Keratinocyte (primary cell): Measurements from ENCODE around the gene TRIM25. TPM values are rescaled to one million over a fixed set of nuclear protein-coding genes. Genes with fewer than 3 reads are reported as not detected.

ENCODE experiments used
- DNase-seq: peaks from one replicate; pipeline ENCODE4 v3.0.0-alpha.2; 2011; ENCODE audit warnings: low read depth, missing footprints, low spot score
- FAIRE-seq: peaks from 2 replicates; lab custom pipeline; 2011; peaks lifted over from hg19 to GRCh38; lab: Jason Lieb, UNC
- H2AFZ ChIP-seq: 2 replicates; pipeline ENCODE4 v1.6.0; 2012; ENCODE audit warnings: low read length, control low read depth, inconsistent platforms; ENCODE audit not compliant: control insufficient read depth
- H3K27ac ChIP-seq: 2 replicates; pipeline ENCODE4 v1.5.1; 2011; ENCODE audit warnings: low read length; ENCODE audit not compliant: control insufficient read depth, insufficient read depth
- H3K27me3 ChIP-seq: 3 replicates; pipeline ENCODE4 v1.6.0; 2011; ENCODE audit warnings: low read length; ENCODE audit not compliant: control insufficient read depth, insufficient read depth; ENCODE audit errors: extremely low read depth
- H3K36me3 ChIP-seq, 2 experiments: 2 replicates in 1 of 2; 3 replicates in 1 of 2; pipeline ENCODE4 v1.5.1; 2011; ENCODE audit warnings: low read length in 2 of 2, mild to moderate bottlenecking in 1 of 2; ENCODE audit not compliant: control insufficient read depth in 2 of 2, insufficient read depth in 2 of 2; ENCODE audit errors: extremely low read depth in 1 of 2
- H3K4me1 ChIP-seq: 3 replicates; pipeline ENCODE4 v1.5.1; 2011; ENCODE audit warnings: low read length; ENCODE audit not compliant: control insufficient read depth, insufficient read depth; ENCODE audit errors: extremely low read depth
- H3K4me2 ChIP-seq: 3 replicates; pipeline ENCODE4 v1.6.0; 2011; ENCODE audit warnings: low read depth, low read length; ENCODE audit not compliant: control insufficient read depth, insufficient read depth; ENCODE audit errors: extremely low read depth
- H3K4me3 ChIP-seq, 3 experiments: fragments of 200-600 bp in 1 of 3; sonication (generic) in 1 of 3; 2 replicates in 2 of 3; 3 replicates in 1 of 3; pipeline ENCODE4 v1.5.1; 2011 to 2016; ENCODE audit warnings: low read length in 3 of 3, mild to moderate bottlenecking in 3 of 3, control low read depth in 2 of 3, inconsistent platforms in 1 of 3, low read depth in 1 of 3, mixed read lengths in 1 of 3, mixed run types in 1 of 3, moderate library complexity in 1 of 3; ENCODE audit not compliant: control insufficient read depth in 2 of 3, insufficient read depth in 2 of 3; ENCODE audit errors: extremely low read depth in 1 of 3
- H3K79me2 ChIP-seq: 2 replicates; pipeline ENCODE4 v1.6.0; 2012; ENCODE audit warnings: low read length; ENCODE audit not compliant: control insufficient read depth, insufficient read depth
- H3K9ac ChIP-seq: 3 replicates; pipeline ENCODE4 v1.6.0; 2011; ENCODE audit warnings: low read length; ENCODE audit not compliant: control insufficient read depth, insufficient read depth; ENCODE audit errors: extremely low read depth
- H3K9me1 ChIP-seq: 3 replicates; pipeline ENCODE4 v1.6.0; 2011; ENCODE audit warnings: low read length; ENCODE audit not compliant: control insufficient read depth, insufficient read depth; ENCODE audit errors: extremely low read depth
- H3K9me3 ChIP-seq: 2 replicates; pipeline ENCODE4 v1.5.1; 2012; ENCODE audit warnings: low read depth, low read length; ENCODE audit not compliant: control insufficient read depth
- H4K20me1 ChIP-seq: 3 replicates; pipeline ENCODE4 v1.6.0; 2011; ENCODE audit warnings: low read length; ENCODE audit not compliant: control insufficient read depth, insufficient read depth; ENCODE audit errors: extremely low read depth
- CTCF ChIP-seq, 3 experiments: IDR thresholded peaks in 1 of 3; conservative IDR thresholded peaks in 1 of 3; optimal IDR thresholded peaks in 1 of 3; 2 replicates in 2 of 3; 3 replicates in 1 of 3; pipeline versions ENCODE3 to v1.5.1; 2011; ENCODE audit warnings: low read length in 3 of 3, mild to moderate bottlenecking in 3 of 3, moderate library complexity in 2 of 3, control low read depth in 1 of 3, inconsistent platforms in 1 of 3; ENCODE audit not compliant: insufficient read depth in 2 of 3; ENCODE audit errors: extremely low read depth in 1 of 3
- EZH2 ChIP-seq: IDR thresholded peaks from one replicate; pipeline ENCODE4 v1.6.1; 2012; ENCODE audit warnings: inconsistent platforms, mild to moderate bottlenecking, low read length, moderate library complexity
- dilution Hi-C: fragments of 300-500 bp; cut with MboI; formaldehyde crosslinking; loops from one replicate; pipeline ENCODE4 v1.7.0; 2020; ENCODE audit warnings: low sequenced_read_pairs; ENCODE audit not compliant: extremely low pct_ligation_motif_present
- polyA plus RNA-seq, 5 experiments: library from polyadenylated mRNA; depleted of rRNA in 3 of 5; stranded (reverse) in 3 of 5; stranded (forward) in 1 of 5; unstranded in 1 of 5; fragments of >200 nt; gene quantifications; 1 replicate in 1 of 5; 2 replicates in 3 of 5; 3 replicates in 1 of 5; pipeline versions ENCODE4 v1.2.1 to v1.2.3, GENCODE V29; 2011 to 2012; ENCODE audit warnings: missing spikeins in 2 of 5, low read depth in 1 of 5, low replicate concordance in 1 of 5

TRIM25 gene
- polyA plus RNA-seq, 1 donor (not counting 4 experiments of a cell fraction or from before 2014, with no cell fraction given), result 60.3 TPM

- dilution Hi-C loops, result no loop called here
- peaks cover 57 to 58% of the 10 kb centered on the region in 2 experiments for H3K36me3 ChIP-seq
Observed at GRCh38 chr17:56892333-56892732, 21.5 kb downstream of the TRIM25 start.

GRCh38 chr17:56891751-56892150 lies 22.1 kb downstream of the TRIM25 start:
- Histone ChIP-seq H3K4me3 (no peak overlapping the region), H3K9me3 (peaks cover 13% of the 10 kb centered on the region), H3K79me2 (no peaks in the 10 kb centered on the region), H3K9me1 (no peaks in the 10 kb centered on the region), H3K36me3 (peaks cover 53 to 54% of the 10 kb centered on the region in 2 experiments), H2AFZ (no peak overlapping the region), H3K4me2 (no peak overlapping the region), H3K27me3 (no peaks in the 10 kb centered on the region), H3K27ac (no peak overlapping the region), H4K20me1 (no peaks in the 10 kb centered on the region), H3K9ac (no peak overlapping the region), H3K4me1 (no peaks in the 10 kb centered on the region)
- dilution Hi-C loops, result no loop called here
- FAIRE-seq (no peak), DNase-seq (no peak)
- TF ChIP-seq CTCF (optimal IDR thresholded peaks at IDR 0.05 in 1 of 3, IDR thresholded peaks at IDR 0.05 in 1 of 3, conservative IDR thresholded peaks at IDR 0.05 in 1 of 3; ENCODE audit: extremely low read depth in 1 of 3, insufficient read depth in 2 of 3, low read length in 3 of 3), result peak; percentile 24 to 49 (median 24)
- no peak for TF ChIP-seq EZH2

More at GRCh38 chr17:56892333-56892732, 21.5 kb downstream of the TRIM25 start:
- no peaks in the 10 kb centered on the region for H3K9me1 ChIP-seq
- FAIRE-seq (no peak), DNase-seq (no peak)
- no peak overlapping the region for H3K27ac ChIP-seq
- no peak overlapping the region for H2AFZ ChIP-seq
- H3K4me1 ChIP-seq, result no peaks in the 10 kb centered on the region
- no peak overlapping the region for H3K4me2 ChIP-seq
- H3K27me3 ChIP-seq, result no peaks in the 10 kb centered on the region
- TF ChIP-seq CTCF (optimal IDR thresholded peaks at IDR 0.05 in 1 of 3, IDR thresholded peaks at IDR 0.05 in 1 of 3, conservative IDR thresholded peaks at IDR 0.05 in 1 of 3; ENCODE audit: extremely low read depth in 1 of 3, insufficient read depth in 2 of 3, low read length in 3 of 3), result no peak
- TF ChIP-seq EZH2, result no peak
- H3K9me3 ChIP-seq, result peaks cover 13% of the 10 kb centered on the region
- H3K9ac ChIP-seq, result no peak overlapping the region
- H3K4me3 ChIP-seq, result no peak overlapping the region
- no peaks in the 10 kb centered on the region for H3K79me2 ChIP-seq
- H4K20me1 ChIP-seq, result no peaks in the 10 kb centered on the region
